IPS-15b (cell line): Measurements from ENCODE around the gene COL10A1.

Experiments
- H3K27me3 ChIP-seq: one replicate; pipeline ENCODE4 v1.6.1; 2013; ENCODE audit warnings: low read length; ENCODE audit not compliant: control insufficient read depth, insufficient read depth
- H3K36me3 ChIP-seq: one replicate; pipeline ENCODE4 v1.6.1; 2013; ENCODE audit warnings: low read length; ENCODE audit not compliant: control insufficient read depth, insufficient read depth
- H3K4me1 ChIP-seq: one replicate; pipeline ENCODE4 v1.6.1; 2013; ENCODE audit warnings: mild to moderate bottlenecking, low read length; ENCODE audit not compliant: control insufficient read depth, insufficient read depth
- H3K4me3 ChIP-seq: one replicate; pipeline ENCODE4 v1.5.1; 2013; ENCODE audit warnings: low read depth, low read length
- H3K9ac ChIP-seq: one replicate; pipeline ENCODE4 v1.6.1; 2013; ENCODE audit warnings: low read depth, mild to moderate bottlenecking, low read length
- H3K9me3 ChIP-seq: one replicate; pipeline ENCODE4 v1.6.1; 2013; ENCODE audit warnings: mild to moderate bottlenecking, low read length; ENCODE audit not compliant: control insufficient read depth, insufficient read depth

Gene COL10A1

DNA sequence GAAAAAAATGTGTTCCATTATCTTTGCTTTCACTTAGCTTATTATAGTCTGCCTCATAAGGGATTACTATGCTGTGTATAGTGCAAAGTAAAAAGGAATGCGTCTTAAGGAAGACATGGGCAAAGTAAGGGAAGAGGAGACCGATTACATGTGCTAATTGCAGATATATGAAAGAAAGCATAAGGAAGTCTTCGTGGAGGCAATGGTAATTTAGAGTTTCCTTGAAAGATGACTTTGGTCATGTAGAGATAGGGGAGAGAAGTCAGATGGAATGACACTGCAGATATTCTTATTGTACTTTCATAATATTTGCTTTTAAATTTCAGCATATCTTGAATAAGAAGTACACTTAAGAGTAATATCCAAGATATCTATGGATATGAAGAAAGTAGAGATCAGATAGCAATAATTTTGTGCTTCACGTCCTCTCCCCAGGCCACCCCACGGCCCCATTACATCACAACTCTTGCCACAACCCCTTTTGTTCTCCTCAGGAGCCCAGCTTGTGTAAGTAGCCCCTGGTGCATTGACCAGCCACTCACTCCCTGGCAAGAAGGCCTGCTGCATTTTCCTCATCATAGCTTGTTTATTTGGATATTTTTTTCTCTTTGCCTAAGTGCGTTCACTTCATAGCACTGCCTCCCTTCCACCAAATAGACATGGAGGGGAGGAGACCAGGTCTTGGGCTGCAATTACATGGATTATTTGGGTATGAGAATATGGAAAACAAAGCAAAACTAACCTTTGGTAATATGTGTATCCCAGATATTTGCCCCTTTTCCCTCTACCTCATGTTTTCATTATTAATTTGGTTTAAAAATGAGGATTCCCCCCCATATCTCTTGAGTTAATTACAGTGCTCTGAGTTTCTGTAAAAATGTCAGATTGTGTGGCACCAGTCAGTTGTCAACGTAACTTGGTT lies 30.7 kb upstream of the COL10A1 start:
- no peaks in the 10 kb centered on the region for H3K9me3 ChIP-seq
- H3K4me3 ChIP-seq = no peak overlapping the region
- H3K36me3 ChIP-seq = no peaks in the 10 kb centered on the region
- no peaks in the 10 kb centered on the region for H3K27me3 ChIP-seq
- H3K4me1 ChIP-seq = no peaks in the 10 kb centered on the region
- H3K9ac ChIP-seq = no peak overlapping the region

DNA sequence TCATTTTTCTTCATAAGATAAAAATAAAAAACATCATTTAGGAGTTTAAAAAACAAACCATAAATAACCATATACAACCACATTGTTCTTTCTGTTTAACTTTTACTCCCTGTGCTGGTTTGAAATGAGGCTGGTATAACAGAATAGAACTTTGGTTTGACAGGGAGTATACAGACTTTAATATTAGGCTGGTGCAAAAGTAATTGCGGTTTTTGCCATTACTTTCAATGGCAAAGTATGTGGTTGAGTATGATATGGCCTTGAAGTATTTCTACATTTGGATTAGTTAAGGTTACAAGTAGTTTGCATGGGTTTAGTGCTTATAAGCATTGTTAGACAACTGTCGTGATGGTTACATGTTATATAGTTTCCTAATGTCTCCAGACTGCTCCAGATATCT lies 29.0 kb upstream of the COL10A1 start:
- no peaks in the 10 kb centered on the region for H3K27me3 ChIP-seq
- no peak overlapping the region for H3K9ac ChIP-seq

DNA sequence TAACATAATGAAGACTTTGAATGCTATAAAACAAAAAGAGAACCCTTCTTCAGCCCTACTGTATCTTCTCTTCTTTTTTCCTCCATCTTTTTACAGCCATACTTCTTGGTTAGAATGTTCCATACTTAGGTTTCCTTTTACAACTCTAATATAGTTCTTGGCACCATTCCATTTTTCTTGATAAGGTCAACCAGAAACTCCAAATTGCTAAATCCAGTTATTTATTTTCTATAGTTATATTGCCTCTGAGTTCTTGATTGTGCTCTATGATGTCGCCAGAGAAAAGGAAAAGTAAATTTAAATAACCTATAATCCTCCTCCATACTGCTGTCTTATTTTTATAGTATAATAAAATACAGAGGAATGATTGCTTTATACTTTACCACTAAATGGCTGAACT lies 26.7 kb upstream of the COL10A1 start:
- Histone ChIP-seq H3K4me3 (no peak overlapping the region), H3K4me1 (no peaks in the 10 kb centered on the region), H3K9me3 (no peaks in the 10 kb centered on the region), H3K9ac (no peak overlapping the region), H3K27me3 (no peaks in the 10 kb centered on the region), H3K36me3 (no peaks in the 10 kb centered on the region)

More for the DNA sequence above, 29.0 kb upstream of the COL10A1 start:
- H3K9me3 ChIP-seq = no peaks in the 10 kb centered on the region
- H3K4me3 ChIP-seq = no peak overlapping the region
- no peaks in the 10 kb centered on the region for H3K36me3 ChIP-seq
- no peaks in the 10 kb centered on the region for H3K4me1 ChIP-seq

DNA sequence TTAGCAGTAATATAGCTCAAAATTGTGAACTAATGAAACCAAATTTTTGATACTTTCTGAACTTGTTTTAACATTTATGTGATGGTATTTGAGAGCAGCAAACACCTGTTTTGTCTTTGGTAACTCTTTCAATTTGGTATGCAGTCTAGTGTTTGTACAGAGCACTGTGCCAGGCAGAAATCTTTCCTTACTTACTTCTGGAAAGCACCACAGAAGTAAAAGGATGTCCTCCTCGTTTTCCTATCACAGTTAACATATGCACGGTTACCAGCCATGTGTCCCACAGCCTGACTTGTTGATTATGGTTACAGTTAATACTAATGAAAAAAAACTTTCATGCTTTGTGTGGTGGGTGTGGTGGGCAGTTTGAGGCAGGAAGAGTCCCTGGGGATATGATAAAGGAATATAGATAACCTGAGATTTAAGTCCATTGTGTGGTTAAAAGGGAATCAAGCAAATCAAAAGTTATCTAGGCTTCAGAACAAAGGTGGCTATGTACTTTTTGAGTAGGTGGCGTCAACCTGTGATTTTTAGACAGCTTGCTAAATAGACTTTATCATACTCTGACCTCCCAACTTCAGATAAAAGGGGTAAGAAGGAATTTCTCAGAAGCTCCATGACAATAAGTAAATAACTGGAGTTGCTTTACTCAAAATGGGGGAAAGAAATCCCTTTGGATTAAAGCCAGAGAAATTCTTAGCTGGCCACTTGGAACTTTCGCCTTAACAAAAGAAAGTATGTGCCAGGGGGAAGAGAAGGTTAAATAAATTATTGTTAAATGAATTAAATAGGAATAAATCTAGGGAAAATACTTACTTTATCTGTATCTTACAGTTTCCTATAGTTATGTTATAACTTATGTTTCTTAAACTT lies 20.1 kb upstream of the COL10A1 start:
- no peaks in the 10 kb centered on the region for H3K4me1 ChIP-seq
- H3K9ac ChIP-seq = no peak overlapping the region
- no peaks in the 10 kb centered on the region for H3K9me3 ChIP-seq
- no peak overlapping the region for H3K4me3 ChIP-seq
- no peaks in the 10 kb centered on the region for H3K36me3 ChIP-seq
- no peaks in the 10 kb centered on the region for H3K27me3 ChIP-seq

DNA sequence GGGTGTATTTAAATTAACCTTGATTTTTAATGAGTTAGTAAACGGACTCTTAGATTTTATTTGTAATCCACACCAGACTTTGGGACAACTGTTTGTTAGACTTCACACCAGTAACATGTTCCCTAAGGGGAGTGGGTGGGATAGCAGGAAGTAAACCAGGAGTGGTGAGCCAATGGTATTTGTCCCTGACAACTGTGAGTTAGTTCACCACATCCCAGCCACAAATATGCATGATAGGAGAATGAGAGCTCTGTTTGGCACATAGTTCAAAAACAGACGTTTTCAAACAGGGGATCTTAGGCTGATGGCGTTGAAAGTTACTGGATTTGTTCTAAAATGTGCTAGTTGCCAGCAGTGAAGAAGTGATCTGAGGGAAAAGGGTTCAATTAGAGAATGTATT lies 18.7 kb upstream of the COL10A1 start:
- no peaks in the 10 kb centered on the region for H3K27me3 ChIP-seq
- no peak overlapping the region for H3K4me3 ChIP-seq
- no peak overlapping the region for H3K9ac ChIP-seq
- H3K36me3 ChIP-seq = no peaks in the 10 kb centered on the region
- H3K9me3 ChIP-seq = no peaks in the 10 kb centered on the region
- H3K4me1 ChIP-seq = no peaks in the 10 kb centered on the region

DNA sequence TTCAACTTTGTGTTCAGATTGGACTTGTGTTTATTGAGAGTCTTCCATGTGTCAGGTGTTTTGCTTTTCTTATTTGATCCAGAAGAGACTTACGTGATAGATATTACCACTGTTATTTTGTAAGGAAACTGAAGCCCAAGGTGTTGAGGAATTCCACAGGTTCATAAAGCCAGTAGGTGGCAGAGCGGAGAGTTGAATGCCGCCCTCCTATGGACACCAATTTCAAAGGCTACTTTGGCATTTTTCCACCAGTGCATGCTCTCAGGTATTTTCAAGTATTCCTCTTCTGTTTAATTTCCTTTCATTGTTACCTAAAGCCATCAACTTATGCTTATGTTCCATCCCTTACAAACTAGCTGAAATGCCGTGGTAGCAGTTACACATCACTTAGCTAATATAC lies 14.0 kb upstream of the COL10A1 start:
- Histone ChIP-seq H3K36me3 (no peaks in the 10 kb centered on the region), H3K9ac (no peak overlapping the region), H3K4me3 (no peak overlapping the region), H3K27me3 (no peaks in the 10 kb centered on the region), H3K9me3 (no peaks in the 10 kb centered on the region), H3K4me1 (no peaks in the 10 kb centered on the region)

DNA sequence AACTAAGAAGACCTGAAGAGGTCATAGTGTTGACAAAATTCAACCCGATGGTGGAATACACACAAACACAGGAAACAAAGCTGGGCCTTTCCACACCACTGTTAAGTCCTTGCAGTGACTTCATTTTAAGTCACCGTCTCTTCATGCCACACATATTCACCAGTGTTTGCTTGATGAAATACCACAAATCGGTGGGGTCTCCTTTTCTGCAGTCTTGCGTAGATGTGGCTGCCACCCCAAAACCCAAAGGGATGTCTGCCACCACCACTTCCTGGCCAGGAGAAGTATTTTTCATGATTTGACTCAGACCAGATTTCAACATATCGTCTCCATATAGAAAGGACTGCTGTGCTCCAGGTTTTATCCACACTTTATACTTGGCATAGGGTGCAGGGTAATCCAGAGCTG lies 11.0 kb upstream of the COL10A1 start:
- H3K9me3 ChIP-seq = no peaks in the 10 kb centered on the region
- H3K9ac ChIP-seq = no peak overlapping the region
- no peaks in the 10 kb centered on the region for H3K36me3 ChIP-seq
- H3K27me3 ChIP-seq = no peaks in the 10 kb centered on the region
- no peak overlapping the region for H3K4me3 ChIP-seq
- H3K4me1 ChIP-seq = no peaks in the 10 kb centered on the region

DNA sequence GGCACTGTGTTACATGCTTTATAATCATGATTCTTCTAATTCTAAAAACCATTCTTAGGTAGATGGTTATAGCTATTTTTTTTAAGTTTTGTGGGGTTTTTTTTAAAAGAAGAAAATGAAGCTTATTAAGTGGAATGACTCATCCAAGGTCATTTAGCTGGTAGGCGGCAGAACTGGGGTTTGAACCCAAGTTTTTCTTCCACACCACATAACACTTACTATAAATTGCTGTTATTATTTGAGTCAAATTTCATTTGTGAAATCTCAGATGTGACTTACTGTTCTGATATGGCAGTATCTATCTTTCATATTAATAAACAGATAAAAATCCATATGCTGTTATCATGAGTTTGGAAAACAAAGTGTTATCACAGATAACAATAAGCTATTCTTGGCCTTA lies 10.4 kb upstream of the COL10A1 start:
- Histone ChIP-seq H3K9ac (no peak overlapping the region), H3K4me3 (no peak overlapping the region), H3K4me1 (no peaks in the 10 kb centered on the region), H3K9me3 (no peaks in the 10 kb centered on the region), H3K27me3 (no peaks in the 10 kb centered on the region), H3K36me3 (no peaks in the 10 kb centered on the region)

DNA sequence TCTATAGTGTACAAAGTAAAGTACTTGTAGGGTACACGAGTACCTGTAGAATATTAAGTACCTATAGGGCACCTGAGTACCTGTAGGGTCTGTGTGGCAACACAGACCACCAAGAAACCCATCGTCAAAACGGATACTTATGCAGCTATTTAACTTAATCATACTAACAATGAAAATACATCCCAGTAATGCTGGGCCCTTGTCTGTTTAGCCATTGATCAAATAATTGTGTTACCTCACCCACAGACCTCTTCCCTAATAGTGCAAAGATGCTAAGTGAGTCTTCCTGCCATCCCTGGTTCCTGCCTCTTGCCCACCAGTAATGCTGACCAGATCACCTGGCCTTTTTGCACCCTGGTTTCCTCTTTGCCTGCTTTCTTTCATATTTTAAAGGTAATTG lies 7.5 kb upstream of the COL10A1 start:
- H3K36me3 ChIP-seq = no peaks in the 10 kb centered on the region
- H3K9me3 ChIP-seq = no peaks in the 10 kb centered on the region
- H3K4me1 ChIP-seq = no peaks in the 10 kb centered on the region

DNA sequence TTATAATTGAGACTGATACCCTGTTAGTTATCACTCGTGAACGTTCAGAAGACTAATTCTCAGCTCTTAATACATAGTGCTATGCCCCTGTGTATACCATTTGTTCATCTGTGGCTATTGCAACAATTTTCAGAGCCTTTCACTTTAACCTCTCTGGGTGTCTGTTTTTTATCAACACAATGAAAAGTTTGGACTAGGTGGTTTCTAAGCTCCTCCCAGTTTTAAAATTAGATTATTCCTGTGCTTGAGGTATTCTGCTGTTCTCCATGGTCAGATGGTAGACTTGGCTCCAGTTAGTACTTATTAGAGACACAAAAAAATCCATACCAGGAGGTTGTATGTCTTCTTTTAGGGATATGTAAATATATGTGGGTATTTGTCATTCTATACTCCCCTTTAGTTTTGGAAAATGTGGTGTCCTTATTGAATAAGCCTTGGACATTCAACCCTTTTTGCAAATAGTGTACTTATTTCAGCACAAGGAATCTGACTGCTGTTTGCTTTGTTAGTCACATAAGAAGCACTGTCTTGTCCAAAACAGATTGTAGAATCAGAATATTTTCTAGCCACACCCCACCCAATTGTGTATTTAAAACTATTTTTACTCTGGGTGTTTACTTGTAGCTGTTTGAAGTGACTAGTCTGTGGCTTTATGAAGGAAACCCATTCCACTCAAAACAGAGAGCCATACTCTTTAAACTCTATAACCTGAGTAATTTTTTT lies 2.0 kb upstream of the COL10A1 start:
- no peak overlapping the region for H3K4me3 ChIP-seq
- no peaks in the 10 kb centered on the region for H3K4me1 ChIP-seq
- H3K27me3 ChIP-seq = no peaks in the 10 kb centered on the region
- no peaks in the 10 kb centered on the region for H3K36me3 ChIP-seq
- no peaks in the 10 kb centered on the region for H3K9me3 ChIP-seq
- H3K9ac ChIP-seq = no peak overlapping the region

More for the DNA sequence above, 7.5 kb upstream of the COL10A1 start:
- Histone ChIP-seq H3K27me3 (no peaks in the 10 kb centered on the region), H3K4me3 (no peak overlapping the region), H3K9ac (no peak overlapping the region)

DNA sequence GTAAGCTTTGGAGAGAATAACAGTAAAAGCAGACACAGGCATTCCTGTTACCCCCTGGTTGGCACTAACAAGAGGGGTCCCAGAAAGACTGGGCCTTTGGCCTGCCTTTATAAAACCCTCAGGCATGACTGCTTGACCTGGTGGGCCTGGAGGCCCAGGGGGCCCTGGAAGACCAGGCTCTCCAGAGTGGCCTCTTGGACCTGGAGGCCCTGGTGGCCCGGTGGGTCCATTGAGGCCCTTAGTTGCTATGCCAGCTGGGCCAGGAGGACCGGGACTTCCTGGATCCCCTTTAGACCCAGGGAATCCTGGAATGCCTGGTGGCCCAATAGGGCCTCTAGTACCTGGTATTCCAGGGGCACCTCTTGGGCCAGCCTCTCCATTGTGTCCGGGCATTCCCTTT lies 5.5 kb downstream of the COL10A1 start:
- Histone ChIP-seq H3K36me3 (no peaks in the 10 kb centered on the region), H3K9me3 (no peaks in the 10 kb centered on the region), H3K4me1 (no peaks in the 10 kb centered on the region), H3K4me3 (no peak overlapping the region), H3K9ac (no peak overlapping the region), H3K27me3 (no peaks in the 10 kb centered on the region)
